IMR-90 (cell line): ENCODE data around the gene AOPEP. TPM values are rescaled to one million over a fixed set of nuclear protein-coding genes. Genes with fewer than 3 reads are reported as not detected.
A peak's percentile ranks its signal among the peaks of the same experiment; 100 is the strongest.

Experiments used
- ATAC-seq: fragments of 200-7000 bp; cut with Tn5 transposase; 2 replicates; pipeline ENCODE4 v1.9.1; 2020; ENCODE audit warnings: low read depth, mild to moderate bottlenecking, moderate library complexity
- BruUV-seq: library from RNA; stranded (reverse); fragments of 400-500 nt; replicated peaks from 2 replicates; lab custom pipeline; 2021; lab: Mats Ljungman, UMichigan
- CTCF ChIA-PET: fragments of 300-600 bp; formaldehyde crosslinking; extraction: SDS; loops from one replicate; lab custom pipeline; 2021; ENCODE audit warnings: antibody characterized with exemption; lab: Yijun Ruan, JAX
- POLR2A ChIA-PET: fragments of 300-600 bp; sonication (Branson Sonifier 250); formaldehyde crosslinking; loops from one replicate; lab custom pipeline; 2022; ENCODE audit warnings: antibody characterized with exemption; ENCODE audit not compliant: unreplicated experiment; lab: Charles Lee
- DNase-seq: peaks from one replicate; pipeline ENCODE4 v3.0.0; 2013
- H2AFZ ChIP-seq: replicated peaks from 2 replicates; pipeline ENCODE3; 2013; ENCODE audit warnings: low read length, mild to moderate bottlenecking; ENCODE audit not compliant: poor library complexity
- H2AK5ac ChIP-seq: 2 replicates; pipeline ENCODE4 v1.6.1; 2013; ENCODE audit warnings: low read depth, low read length, inconsistent platforms
- H2AK9ac ChIP-seq: replicated peaks from 2 replicates; pipeline ENCODE3; 2013; ENCODE audit warnings: mild to moderate bottlenecking, low read depth, low read length, moderate library complexity; ENCODE audit not compliant: poor library complexity
- H2BK120ac ChIP-seq: 2 replicates; pipeline ENCODE4 v1.6.1; 2013; ENCODE audit warnings: low read depth, low read length, inconsistent platforms
- H2BK15ac ChIP-seq: 3 replicates; pipeline ENCODE4 v1.6.1; 2013; ENCODE audit warnings: low read depth, low read length, inconsistent platforms
- H2BK20ac ChIP-seq: 2 replicates; pipeline ENCODE4 v1.6.1; 2013; ENCODE audit warnings: low read depth, mild to moderate bottlenecking, inconsistent platforms, low read length, moderate library complexity
- H2BK5ac ChIP-seq: 2 replicates; pipeline ENCODE4 v1.6.1; 2013; ENCODE audit warnings: mild to moderate bottlenecking, low read depth, low read length, inconsistent platforms; ENCODE audit not compliant: poor library complexity, severe bottlenecking
- H3K14ac ChIP-seq: replicated peaks from 2 replicates; pipeline ENCODE4 v1.6.1; 2013; ENCODE audit warnings: low read depth, low read length, inconsistent platforms
- H3K18ac ChIP-seq: 2 replicates; pipeline ENCODE4 v1.6.1; 2013; ENCODE audit warnings: low read depth, low read length, control low read depth
- H3K23ac ChIP-seq: 2 replicates; pipeline ENCODE4 v1.6.1; 2013; ENCODE audit warnings: low read depth, low read length, inconsistent platforms
- H3K27ac ChIP-seq: 2 replicates; pipeline ENCODE4 v1.5.1; 2013; ENCODE audit warnings: mild to moderate bottlenecking, control low read depth, low read length; ENCODE audit not compliant: insufficient read depth
- H3K27me3 ChIP-seq: 2 replicates; pipeline ENCODE4 v1.6.1; 2013; ENCODE audit warnings: low read length; ENCODE audit not compliant: control insufficient read depth, insufficient read depth
- H3K36me3 ChIP-seq: 2 replicates; pipeline ENCODE4 v1.6.1; 2013; ENCODE audit warnings: low read length, mixed read lengths; ENCODE audit not compliant: control insufficient read depth, insufficient read depth
- H3K4ac ChIP-seq: 2 replicates; pipeline ENCODE4 v1.6.1; 2013; ENCODE audit warnings: low read depth, low read length, inconsistent platforms
- H3K4me1 ChIP-seq: 2 replicates; pipeline ENCODE4 v1.6.1; 2013; ENCODE audit warnings: low read length, mixed read lengths; ENCODE audit not compliant: control insufficient read depth, insufficient read depth
- H3K4me2 ChIP-seq: 2 replicates; pipeline ENCODE4 v1.6.1; 2013; ENCODE audit warnings: low read depth, mild to moderate bottlenecking, control low read depth, low read length, moderate library complexity
- H3K4me3 ChIP-seq: 2 replicates; pipeline ENCODE4 v1.5.1; 2013; ENCODE audit warnings: low read depth, mild to moderate bottlenecking, control low read depth, low read length, moderate library complexity; ENCODE audit not compliant: insufficient read depth
- H3K56ac ChIP-seq: 2 replicates; pipeline ENCODE4 v1.6.1; 2013; ENCODE audit warnings: low read length, inconsistent platforms; ENCODE audit not compliant: insufficient read depth; ENCODE audit errors: extremely low read depth
- H3K79me1 ChIP-seq, 2 experiments: 2 replicates each; pipeline ENCODE4 v1.6.1; 2013; ENCODE audit warnings: low read length in 2 of 2, inconsistent platforms in 1 of 2, low read depth in 1 of 2
- H3K9ac ChIP-seq: 2 replicates; pipeline ENCODE4 v1.6.1; 2013; ENCODE audit warnings: low read depth, low read length, control low read depth
- H3K9me1 ChIP-seq: 2 replicates; pipeline ENCODE4 v1.6.1; 2013; ENCODE audit warnings: low read length, inconsistent platforms; ENCODE audit not compliant: insufficient read depth
- H3K9me3 ChIP-seq: 2 replicates; pipeline ENCODE4 v1.6.1; 2013; ENCODE audit warnings: low read length; ENCODE audit not compliant: control insufficient read depth, insufficient read depth
- H4K20me1 ChIP-seq: 2 replicates; pipeline ENCODE4 v1.6.1; 2013; ENCODE audit warnings: low read length, inconsistent platforms; ENCODE audit not compliant: insufficient read depth
- H4K5ac ChIP-seq: 2 replicates; pipeline ENCODE4 v1.6.1; 2013; ENCODE audit warnings: mild to moderate bottlenecking, low read depth, low read length, control low read depth
- H4K8ac ChIP-seq, 2 experiments: 2 replicates each; pipeline ENCODE4 v1.6.1; 2013; ENCODE audit warnings: low read depth in 2 of 2, low read length in 2 of 2, control low read depth in 1 of 2, inconsistent platforms in 1 of 2
- H4K91ac ChIP-seq: 2 replicates; pipeline ENCODE4 v1.6.1; 2013; ENCODE audit warnings: low read depth, low read length, inconsistent platforms; ENCODE audit not compliant: insufficient read depth
- CEBPB ChIP-seq: IDR thresholded peaks from 2 replicates; pipeline ENCODE4 v1.6.1; 2012; ENCODE audit warnings: low read depth, low read length, improper control_type of control experiment
- MAZ ChIP-seq: IDR thresholded peaks from 2 replicates; pipeline ENCODE4 v1.6.1; 2012; ENCODE audit warnings: low read depth, mild to moderate bottlenecking, low read length, improper control_type of control experiment, moderate library complexity, borderline replicate concordance
- RAD21 ChIP-seq: IDR thresholded peaks from 2 replicates; pipeline ENCODE4 v1.6.1; 2012; ENCODE audit warnings: low read length, improper control_type of control experiment
- WGBS, 2 experiments: methylation state at CpG; one replicate each; pipeline versions ENCODE4 v1.1.5 to v1.1.7; 2013; ENCODE audit warnings: missing lambda C conversion rate in 2 of 2; ENCODE audit not compliant: insufficient read length in 1 of 2; ENCODE audit errors: extremely low coverage in 2 of 2; 5-methylcytosine and 5-hydroxymethylcytosine counted together
- dilution Hi-C: fragments of 300-500 bp; cut with HindIII; formaldehyde crosslinking; loops from one replicate; pipeline ENCODE4 v1.14.3; 2018; ENCODE audit warnings: low sequenced_read_pairs; ENCODE audit not compliant: unreplicated experiment
- in situ Hi-C: fragments of 300-500 bp; cut with MboI; formaldehyde crosslinking; loops from 3 replicates; pipeline ENCODE4 v1.14.3; 2019; ENCODE audit warnings: low sequenced_read_pairs, inconsistent platforms, mixed read lengths
- intact Hi-C: fragments of 100-400 bp; cut with micrococcal nuclease; formaldehyde crosslinking; loops from 2 replicates; pipeline ENCODE4 v1.10.0; 2022
- polyA plus RNA-seq, 3 experiments: library from polyadenylated mRNA; depleted of rRNA; stranded (reverse); fragments of >200 nt; gene quantifications; 2 replicates each; pipeline ENCODE4 v1.2.3, GENCODE V29; 2012; ENCODE audit warnings: low replicate concordance in 1 of 3
- total RNA-seq: library from RNA; depleted of rRNA; stranded (reverse); fragments of >200 nt; gene quantifications from 2 replicates; pipeline ENCODE4 v1.2.3, GENCODE V29; 2012

The AOPEP gene
- total and polyA plus RNA-seq, 2 of the 4 experiments (the other 2 are of a cell fraction) = 34.9 to 38.7 TPM

DNA sequence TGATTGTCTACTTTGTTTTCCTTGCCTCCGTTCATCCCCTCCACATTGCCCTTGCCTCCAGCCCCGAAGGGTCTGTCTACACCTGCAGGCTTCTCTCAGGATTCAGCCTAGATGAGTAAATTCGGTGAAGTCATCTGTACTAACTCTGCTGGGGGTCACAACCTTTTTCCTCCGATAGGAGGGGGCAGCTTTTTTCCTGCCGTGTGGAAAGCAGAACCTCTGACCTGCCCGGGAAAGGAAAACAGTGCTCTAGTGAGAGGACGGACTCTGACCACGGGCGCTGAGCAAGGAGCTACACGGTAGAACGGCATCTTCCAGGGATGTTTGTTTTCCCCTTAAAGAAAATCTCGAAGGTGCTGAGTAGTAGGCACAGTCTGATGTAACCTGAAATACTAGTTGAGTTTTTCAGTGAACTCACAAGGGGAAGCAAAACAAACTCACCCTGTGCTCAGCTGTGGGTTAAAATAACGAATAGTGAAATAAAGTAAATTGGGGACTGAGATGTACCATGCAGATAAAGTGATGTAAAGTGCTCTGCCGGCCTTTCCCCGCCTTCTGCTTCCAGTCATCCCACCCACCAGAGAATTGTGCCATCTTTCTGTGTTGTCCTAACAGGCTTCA, 281.8 kb downstream of the AOPEP start:
- DNase-seq = no peak
- H4K91ac ChIP-seq = peak overlapping the region; percentile 63

More for the DNA sequence above, 281.8 kb downstream of the AOPEP start:
- H3K14ac ChIP-seq = peak overlapping the region; percentile 83
- peak overlapping the region; percentile 70 for H3K27ac ChIP-seq
- H3K4me1 ChIP-seq = peaks cover 10% of the 10 kb centered on the region
- H3K4ac ChIP-seq = peak overlapping the region; percentile 78
- ChIA-PET CTCF (no interaction called here), POLR2A (interaction anchor here (1.1 to 2.2 kb wide), 3 partner anchors 75 to 94 kb away, joined by 3 to 7 read pairs (median 3); no protein-coding TSS in a partner anchor)
- no peaks in the 10 kb centered on the region for H3K27me3 ChIP-seq
- peaks cover 11 to 54% of the 10 kb centered on the region in 2 experiments; a peak in 3 of 4 replicates for H3K79me1 ChIP-seq
- H2AFZ ChIP-seq = no peak overlapping the region
- H3K36me3 ChIP-seq = peaks cover 21% of the 10 kb centered on the region
- no peak for ATAC-seq
- peak overlapping the region; percentile 56 for H3K4me2 ChIP-seq
- no peaks in the 10 kb centered on the region for H3K9me3 ChIP-seq
- H2BK120ac ChIP-seq = peak overlapping the region; percentile 75
- WGBS, 2 experiments = 26% methylated on average over 8 of the region's 15 CpGs; no CpG with 5 or more reads in 1 of the 2 experiments
- TF ChIP-seq MAZ (no peak), RAD21 (no peak), CEBPB (0 out of 2 replicates have a peak, but pooled peaks have one; percentile 1)
- dilution Hi-C loops = no loop called here
- in situ Hi-C loops = loop anchor here (10.0 kb wide), 1 partner anchor 323 kb away; no protein-coding TSS in a partner anchor
- H2BK20ac ChIP-seq = peak overlapping the region; percentile 61
- H3K18ac ChIP-seq = peak overlapping the region; percentile 13
- H4K5ac ChIP-seq = peak overlapping the region; percentile 2; the same call in 1 of the 2 replicates
- peak overlapping the region; percentile 28 for H3K9ac ChIP-seq
- peak overlapping the region; percentile 9 for H3K4me3 ChIP-seq
- H2BK15ac ChIP-seq = peak overlapping the region; percentile 45; the same call in 1 of the 3 replicates
- H2AK9ac ChIP-seq = peak overlapping the region; percentile 88
- H3K23ac ChIP-seq = peak overlapping the region; percentile 87
- BruUV-seq = no TSS peak
- H3K9me1 ChIP-seq = peaks cover 17% of the 10 kb centered on the region
- peak overlapping the region; percentile 70 for H2BK5ac ChIP-seq
- H4K20me1 ChIP-seq = 0 out of 2 replicates have a peak, but pooled peaks cover 6% of the 10 kb centered on the region
- peak overlapping the region; percentile 73 for H3K56ac ChIP-seq
- H2AK5ac ChIP-seq = peak overlapping the region; percentile 57; the same call in 1 of the 2 replicates
- H4K8ac ChIP-seq = peak overlapping the region; percentile 28 to 55; a peak in 3 of 4 replicates
- intact Hi-C loops = loop anchor here (5.0 kb wide), 2 partner anchors 106 to 206 kb away; no protein-coding TSS in a partner anchor
